ENCODE results near the gene TMEM259.

TMEM259 gene

DNA sequence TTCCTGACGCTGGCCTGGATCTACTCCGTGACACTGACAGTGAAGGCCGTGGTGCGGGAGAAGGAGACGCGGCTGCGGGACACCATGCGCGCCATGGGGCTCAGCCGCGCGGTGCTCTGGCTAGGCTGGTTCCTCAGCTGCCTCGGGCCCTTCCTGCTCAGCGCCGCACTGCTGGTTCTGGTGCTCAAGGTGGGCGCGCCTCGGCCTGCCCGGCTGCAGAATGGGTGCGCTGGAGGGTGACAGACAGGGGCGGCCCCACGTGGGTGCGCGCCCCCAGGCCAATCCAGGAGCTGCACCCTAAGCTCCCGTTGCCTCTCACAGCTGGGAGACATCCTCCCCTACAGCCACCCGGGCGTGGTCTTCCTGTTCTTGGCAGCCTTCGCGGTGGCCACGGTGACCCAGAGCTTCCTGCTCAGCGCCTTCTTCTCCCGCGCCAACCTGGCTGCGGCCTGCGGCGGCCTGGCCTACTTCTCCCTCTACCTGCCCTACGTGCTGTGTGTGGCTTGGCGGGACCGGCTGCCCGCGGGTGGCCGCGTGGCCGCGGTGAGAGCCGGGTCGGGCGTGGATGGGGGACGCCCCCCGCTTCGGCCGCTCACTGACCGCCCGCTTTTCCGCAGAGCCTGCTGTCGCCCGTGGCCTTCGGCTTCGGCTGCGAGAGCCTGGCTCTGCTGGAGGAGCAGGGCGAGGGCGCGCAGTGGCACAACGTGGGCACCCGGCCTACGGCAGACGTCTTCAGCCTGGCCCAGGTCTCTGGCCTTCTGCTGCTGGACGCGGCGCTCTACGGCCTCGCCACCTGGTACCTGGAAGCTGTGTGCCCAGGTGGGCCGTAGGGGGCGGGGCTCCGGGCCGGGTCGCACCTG, 26.1 kb upstream of the TMEM259 start:
- H3K9ac ChIP-seq, result no peak overlapping the region
- peaks cover 0 to 14% (median 4%) of the 10 kb centered on the region in 11 experiments; a peak in 11 of 22 replicates for H4K20me1 ChIP-seq
- H3K9me3 ChIP-seq (replicated peaks in 1 of 11), result no peaks in the 10 kb centered on the region; a peak in 1 of 22 replicates
- peak overlapping the region in 4 of 11 experiments; percentile 5 to 49 (median 38); a peak in 5 of 22 replicates for H3K4me2 ChIP-seq
- no peak overlapping the region for H3K27ac ChIP-seq
- peaks cover 8 to 44% (median 28%) of the 10 kb centered on the region in 10 experiments; a peak in 19 of 20 replicates for H3K4me1 ChIP-seq
- H3K4me3 ChIP-seq, result no peak overlapping the region
- no peaks in the 10 kb centered on the region for H3K27me3 ChIP-seq
- peaks cover 0 to 61% (median 0%) of the 10 kb centered on the region in 11 experiments; a peak in 7 of 22 replicates for H3K36me3 ChIP-seq
- no peak for TF ChIP-seq Cebpa-rat (IDR thresholded peaks at IDR 0.05)

DNA sequence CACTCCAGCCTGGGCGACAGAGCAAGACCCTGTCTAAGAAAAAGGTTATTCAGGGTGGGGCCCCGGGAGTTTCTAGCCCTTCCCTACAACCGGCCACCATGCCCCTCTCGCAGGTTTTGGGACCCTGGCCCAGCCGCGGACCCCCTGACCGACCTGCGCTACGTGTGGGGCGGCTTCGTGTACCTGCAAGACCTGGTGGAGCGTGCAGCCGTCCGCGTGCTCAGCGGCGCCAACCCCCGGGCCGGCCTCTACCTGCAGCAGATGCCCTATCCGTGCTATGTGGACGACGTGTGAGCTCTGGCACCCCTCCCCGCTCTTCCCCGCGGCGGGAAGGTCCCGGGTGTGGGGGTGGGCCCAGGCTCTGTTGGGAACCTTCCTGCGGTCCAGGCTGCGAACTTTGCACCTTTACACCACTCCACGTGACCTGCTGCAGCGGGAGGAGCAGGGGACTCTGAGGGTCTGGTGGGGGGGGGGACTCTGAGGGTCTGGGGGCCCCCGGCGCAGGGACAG, 25.2 kb upstream of the TMEM259 start:
- peaks cover 0 to 59% (median 0%) of the 10 kb centered on the region in 11 experiments; a peak in 7 of 22 replicates for H3K36me3 ChIP-seq
- TF ChIP-seq Cebpa-rat (IDR thresholded peaks at IDR 0.05), result no peak
- peak overlapping the region in 7 of 11 experiments; percentile 15 to 45 (median 32); a peak in 11 of 22 replicates for H3K4me2 ChIP-seq
- H4K20me1 ChIP-seq, result peaks cover 0 to 23% (median 13%) of the 10 kb centered on the region in 11 experiments; a peak in 13 of 22 replicates
- H3K4me3 ChIP-seq, result no peak overlapping the region
- no peak overlapping the region for H3K27ac ChIP-seq
- H3K9ac ChIP-seq, result no peak overlapping the region
- H3K4me1 ChIP-seq, result peaks cover 17 to 53% (median 37%) of the 10 kb centered on the region in 10 experiments
- H3K9me3 ChIP-seq (replicated peaks in 1 of 11), result no peaks in the 10 kb centered on the region; a peak in 1 of 22 replicates
- H3K27me3 ChIP-seq, result no peaks in the 10 kb centered on the region

DNA sequence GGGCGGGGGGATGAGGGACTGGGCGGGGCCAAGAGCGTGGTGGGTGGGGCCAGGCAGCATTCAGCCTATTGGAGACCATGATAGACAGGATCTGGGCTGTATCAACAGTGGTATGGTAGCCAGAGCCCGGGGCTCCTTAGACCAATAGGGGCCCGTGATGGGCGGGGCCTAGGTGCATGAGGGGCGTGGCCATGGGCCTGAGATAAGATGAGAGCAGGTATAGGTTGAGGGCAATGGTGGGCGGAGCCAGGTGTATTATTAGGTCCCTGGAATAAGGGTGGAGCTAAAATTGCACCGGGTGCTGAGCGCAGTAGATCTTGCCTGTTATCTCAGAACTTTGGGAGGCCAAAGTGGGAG, 24.3 kb upstream of the TMEM259 start:
- peaks cover 22 to 62% (median 47%) of the 10 kb centered on the region in 10 experiments for H3K4me1 ChIP-seq
- H3K36me3 ChIP-seq, result peaks cover 0 to 54% (median 0%) of the 10 kb centered on the region in 11 experiments; a peak in 7 of 22 replicates
- no peak overlapping the region for H3K4me3 ChIP-seq
- no peak for TF ChIP-seq Cebpa-rat (IDR thresholded peaks at IDR 0.05)
- H3K27me3 ChIP-seq, result no peaks in the 10 kb centered on the region
- no peak overlapping the region for H3K4me2 ChIP-seq
- no peak overlapping the region for H3K9ac ChIP-seq
- H3K27ac ChIP-seq, result no peak overlapping the region
- no peaks in the 10 kb centered on the region; a peak in 1 of 22 replicates for H3K9me3 ChIP-seq (replicated peaks in 1 of 11)
- H4K20me1 ChIP-seq, result peaks cover 0 to 24% (median 15%) of the 10 kb centered on the region in 11 experiments; a peak in 13 of 22 replicates

DNA sequence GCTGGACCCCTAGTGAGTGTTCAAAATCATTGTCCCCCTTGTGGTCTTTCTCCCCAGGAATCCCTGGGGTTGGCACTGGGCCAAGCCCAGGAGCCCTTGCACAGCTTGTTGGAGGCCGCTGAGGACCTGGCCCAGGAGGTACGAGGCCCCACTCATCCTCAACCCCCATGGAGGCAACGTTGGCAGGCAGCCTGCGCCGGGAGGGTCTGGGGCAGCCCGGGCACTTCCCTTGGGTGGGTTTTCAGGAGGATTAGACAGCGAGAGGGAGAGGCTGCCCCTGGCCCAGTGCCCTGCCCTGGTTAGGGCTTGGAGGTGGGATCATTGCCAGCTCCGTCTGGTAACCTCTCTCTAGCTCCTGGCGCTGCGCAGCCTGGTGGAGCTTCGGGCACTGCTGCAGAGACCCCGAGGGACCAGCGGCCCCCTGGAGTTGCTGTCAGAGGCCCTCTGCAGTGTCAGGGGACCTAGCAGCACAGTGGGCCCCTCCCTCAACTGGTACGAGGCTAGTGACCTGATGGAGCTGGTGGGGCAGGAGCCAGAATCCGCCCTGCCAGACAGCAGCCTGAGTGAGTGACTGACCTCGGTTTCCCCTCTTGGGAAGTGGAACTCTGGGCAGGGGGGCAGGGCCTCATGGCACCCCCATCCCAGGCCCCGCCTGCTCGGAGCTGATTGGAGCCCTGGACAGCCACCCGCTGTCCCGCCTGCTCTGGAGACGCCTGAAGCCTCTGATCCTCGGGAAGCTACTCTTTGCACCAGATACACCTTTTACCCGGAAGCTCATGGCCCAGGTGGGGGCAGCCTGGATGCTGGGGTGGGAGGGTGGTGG, 22.0 kb upstream of the TMEM259 start:
- Histone ChIP-seq H3K36me3 (peaks cover 0 to 48% (median 0%) of the 10 kb centered on the region in 11 experiments; a peak in 7 of 22 replicates), H3K4me2 (peak overlapping the region in 10 of 11 experiments; percentile 92 to 99 (median 96); a peak in 17 of 22 replicates), H3K27me3 (no peaks in the 10 kb centered on the region; a peak in 2 of 22 replicates), H3K9me3 (replicated peaks in 1 of 11) (no peaks in the 10 kb centered on the region; a peak in 1 of 22 replicates), H3K4me1 (peaks cover 38 to 80% (median 66%) of the 10 kb centered on the region in 10 experiments), H3K4me3 (no peak overlapping the region), H4K20me1 (peaks cover under 1 to 25% (median 22%) of the 10 kb centered on the region in 11 experiments; a peak in 14 of 22 replicates), H3K27ac (no peak overlapping the region), H3K9ac (0 out of 22 replicates have a peak overlapping the region, but pooled peaks of 1 of the 11 experiments have one; percentile 2)
- no peak for TF ChIP-seq Cebpa-rat (IDR thresholded peaks at IDR 0.05)

DNA sequence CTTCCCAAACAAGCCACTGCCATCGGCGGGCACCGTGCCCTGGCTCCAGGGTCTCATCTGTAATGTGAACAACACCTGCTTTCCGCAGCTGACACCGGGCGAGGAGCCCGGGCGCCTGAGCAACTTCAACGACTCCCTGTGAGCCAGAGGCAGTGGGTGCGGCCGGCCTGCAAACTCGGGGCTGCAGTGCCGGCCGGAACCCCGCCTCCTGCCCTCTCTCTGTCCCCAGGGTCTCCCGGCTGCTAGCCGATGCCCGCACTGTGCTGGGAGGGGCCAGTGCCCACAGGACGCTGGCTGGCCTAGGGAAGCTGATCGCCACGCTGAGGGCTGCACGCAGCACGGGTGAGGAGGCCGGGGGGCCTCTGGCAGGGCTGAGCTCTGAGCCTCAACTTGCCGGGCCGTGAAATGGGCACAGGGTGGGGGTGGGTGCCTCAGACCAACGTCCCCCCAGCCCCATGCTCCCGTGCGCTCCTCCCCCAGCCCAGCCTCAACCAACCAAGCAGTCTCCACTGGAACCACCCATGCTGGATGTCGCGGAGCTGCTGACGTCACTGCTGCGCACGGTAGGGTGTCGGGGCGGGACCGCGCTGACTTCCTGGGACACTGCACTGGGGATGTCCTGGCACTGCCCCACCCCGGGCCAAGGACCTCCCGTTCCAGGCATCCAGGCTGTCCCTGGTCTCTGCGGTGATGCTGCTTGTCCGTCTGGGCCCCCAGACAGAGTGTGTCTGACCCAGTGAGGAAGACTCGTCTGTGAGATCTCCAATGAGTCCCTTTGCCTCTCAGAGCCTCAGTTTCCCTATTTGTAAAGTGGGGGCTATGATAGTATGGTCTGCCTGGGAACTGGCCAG, 21.1 kb upstream of the TMEM259 start:
- Histone ChIP-seq H3K27ac (no peak overlapping the region), H3K4me2 (peak overlapping the region; percentile 92 to 99 (median 95)), H3K9ac (peak overlapping the region in 2 of 11 experiments; percentile 2 to 31; a peak in 4 of 22 replicates), H3K4me3 (peak overlapping the region in 1 of 10 experiments; percentile 70; a peak in 4 of 20 replicates), H4K20me1 (peaks cover 6 to 32% (median 23%) of the 10 kb centered on the region in 11 experiments; a peak in 14 of 22 replicates), H3K27me3 (peaks cover 0 to 7% (median 4%) of the 10 kb centered on the region in 11 experiments; a peak in 11 of 22 replicates), H3K4me1 (peaks cover 46 to 85% (median 71%) of the 10 kb centered on the region in 10 experiments), H3K9me3 (replicated peaks in 1 of 11) (no peaks in the 10 kb centered on the region; a peak in 1 of 22 replicates), H3K36me3 (peaks cover 0 to 43% (median 0%) of the 10 kb centered on the region in 11 experiments; a peak in 7 of 22 replicates)
- no peak for TF ChIP-seq Cebpa-rat (IDR thresholded peaks at IDR 0.05)

DNA sequence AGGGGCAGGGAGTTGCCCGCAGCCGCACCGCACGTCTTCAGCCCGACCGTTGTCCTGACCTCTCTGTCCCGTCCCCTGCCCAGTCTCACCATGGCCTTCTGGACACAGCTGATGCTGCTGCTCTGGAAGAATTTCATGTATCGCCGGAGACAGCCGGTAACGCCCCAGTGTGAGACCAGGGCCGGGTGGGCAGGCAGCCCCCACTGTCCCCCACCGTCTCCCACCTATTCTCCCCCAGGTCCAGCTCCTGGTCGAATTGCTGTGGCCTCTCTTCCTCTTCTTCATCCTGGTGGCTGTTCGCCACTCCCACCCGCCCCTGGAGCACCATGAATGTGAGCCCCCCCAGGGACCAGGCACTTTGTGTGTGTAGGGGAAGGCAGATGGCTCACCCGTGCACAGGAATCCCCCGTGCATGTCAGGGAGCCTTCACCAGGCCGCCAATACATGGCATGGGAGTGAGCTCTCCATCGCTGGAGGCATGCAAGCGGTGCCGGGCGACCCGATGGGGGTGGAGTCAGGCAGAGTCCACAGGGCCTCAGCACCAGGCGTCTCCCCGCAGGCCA, 20.4 kb upstream of the TMEM259 start:
- no peaks in the 10 kb centered on the region for H3K9me3 ChIP-seq (replicated peaks in 1 of 11)
- peak overlapping the region in 8 of 10 experiments; percentile 0 to 75 (median 64); a peak in 13 of 20 replicates for H3K4me3 ChIP-seq
- peaks cover 51 to 87% (median 73%) of the 10 kb centered on the region in 10 experiments for H3K4me1 ChIP-seq
- H3K27me3 ChIP-seq, result peaks cover 0 to 14% (median 6%) of the 10 kb centered on the region in 11 experiments; a peak in 11 of 22 replicates
- H3K36me3 ChIP-seq, result peaks cover 0 to 42% (median 0%) of the 10 kb centered on the region in 11 experiments; a peak in 4 of 22 replicates
- peak overlapping the region in 5 of 11 experiments; percentile 16 to 36 (median 31); a peak in 8 of 22 replicates for H3K9ac ChIP-seq
- no peak overlapping the region for H3K27ac ChIP-seq
- peaks cover 6 to 32% (median 23%) of the 10 kb centered on the region in 11 experiments; a peak in 14 of 22 replicates for H4K20me1 ChIP-seq
- TF ChIP-seq Cebpa-rat (IDR thresholded peaks at IDR 0.05), result no peak
- H3K4me2 ChIP-seq, result peak overlapping the region; percentile 92 to 99 (median 95)
